Stimulated activated CD8-positive, alpha-beta memory T cell treated with anti-CD3 and anti-CD28 coated beads, Interleukin-4, amount 100 ng/mL, for 24 hours (primary cell): ENCODE results near the gene TFPI.
"Not testable (repeated sequence)": the region's sequence is repeated elsewhere in the genome, so short reads cannot be mapped to it uniquely, and the experiment has no call there.

ENCODE experiments used
- DNase-seq: peaks from one replicate; pipeline ENCODE4 v3.0.0-alpha.2; 2020; ENCODE audit warnings: low read depth

The TFPI gene

DNA sequence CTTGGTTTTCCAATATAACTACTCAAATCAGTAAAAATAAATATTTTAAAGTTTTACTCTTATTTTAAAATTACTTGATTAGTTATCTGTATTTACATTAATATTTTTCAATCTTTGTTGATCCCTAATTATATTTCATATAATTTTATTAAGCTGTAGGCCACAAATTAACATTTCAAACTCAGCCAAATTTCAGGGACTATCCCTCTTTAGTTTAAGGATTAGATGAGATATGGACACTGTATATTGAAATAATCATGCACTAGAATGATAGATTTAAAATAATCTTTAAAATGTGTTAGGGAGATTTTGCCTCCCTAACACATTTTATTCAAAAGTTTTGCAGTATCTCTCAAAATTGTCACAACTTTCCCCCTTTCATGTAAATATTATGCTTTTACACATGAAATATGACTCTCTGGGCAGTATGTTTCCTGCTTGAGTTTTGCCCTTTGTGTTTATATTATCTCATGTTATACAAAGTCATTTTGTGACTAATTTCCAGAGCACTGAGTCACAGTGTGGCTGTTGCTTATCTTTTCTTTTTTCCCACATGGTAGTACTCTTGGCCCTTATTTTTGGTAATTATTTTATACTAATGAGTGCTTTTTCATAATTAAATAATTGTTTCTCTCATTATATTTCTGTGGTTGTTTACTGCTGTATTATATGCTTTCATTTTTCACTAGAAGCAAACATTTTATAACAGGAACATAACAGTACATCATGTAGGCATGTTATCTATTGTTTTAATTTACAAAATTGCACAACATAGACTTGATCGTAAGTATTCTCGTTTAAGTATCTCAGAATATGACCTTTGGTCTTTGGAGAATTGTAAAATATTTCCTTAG lies 1.2 kb downstream of the TFPI start:
- no peak for DNase-seq

DNA sequence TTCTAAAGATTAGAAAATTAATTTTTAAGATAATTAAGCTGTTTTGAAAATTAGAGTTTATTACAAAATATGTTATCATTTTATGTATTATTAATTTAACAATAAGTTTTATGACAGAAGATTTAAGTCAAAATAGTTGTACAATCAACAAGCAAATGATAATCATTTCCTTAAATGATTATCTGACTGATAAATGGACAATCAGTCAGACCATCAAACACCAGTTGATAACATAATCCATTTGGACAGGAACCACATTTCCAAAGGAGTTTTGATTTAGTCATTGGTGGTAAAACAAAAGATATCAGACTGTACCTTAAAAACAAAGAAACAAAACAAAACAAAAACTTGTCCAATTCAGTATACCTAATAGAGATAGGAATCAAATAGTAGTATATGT lies 1.9 kb downstream of the TFPI start:
- no peak for DNase-seq

DNA sequence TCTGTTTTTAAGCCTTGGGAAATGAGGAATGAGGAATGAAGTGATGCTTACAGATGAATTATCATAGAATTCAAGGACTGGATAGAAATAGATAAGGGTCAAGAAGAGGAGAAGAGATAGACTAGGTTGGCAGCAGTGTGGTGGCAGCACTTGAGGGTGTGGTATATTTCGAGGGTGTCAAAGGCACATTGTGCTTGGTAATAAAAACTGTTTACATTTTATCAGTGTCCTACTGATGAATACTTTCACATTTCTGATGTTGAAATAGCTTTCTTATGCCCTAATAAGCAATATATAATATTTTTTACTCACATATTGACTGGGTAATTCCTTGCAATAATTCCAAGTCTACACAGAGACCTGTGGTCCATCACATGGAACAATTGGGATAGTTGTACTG lies 3.4 kb downstream of the TFPI start:
- DNase-seq, result no peak

DNA sequence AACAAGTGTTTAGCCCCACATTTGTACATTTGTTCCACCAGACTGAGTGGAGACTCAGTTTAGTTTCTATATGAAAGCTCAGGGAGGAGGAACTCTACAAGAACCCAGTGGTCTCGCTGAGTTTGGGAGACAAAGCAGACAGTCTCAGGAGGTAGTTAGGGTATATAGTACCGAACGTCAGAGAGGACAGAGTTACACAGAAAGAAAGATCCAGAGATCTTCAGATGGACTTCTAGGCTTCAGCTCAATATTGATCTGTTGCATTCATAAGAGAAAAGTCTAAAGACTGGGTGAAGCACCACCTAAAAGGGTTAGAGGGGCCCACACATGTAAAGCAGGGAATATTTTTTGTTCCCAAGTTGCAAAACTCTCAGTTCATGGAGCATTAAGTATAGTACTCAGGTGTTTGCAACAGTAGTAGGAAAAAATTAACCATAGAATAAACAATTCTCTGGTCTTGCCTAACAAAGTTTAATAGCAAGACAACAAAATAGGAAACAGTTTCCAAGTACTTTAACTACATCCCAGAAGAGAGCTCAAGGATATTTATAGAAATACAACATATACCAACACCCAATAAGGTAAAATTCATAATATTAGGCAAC lies 4.2 kb downstream of the TFPI start:
- DNase-seq, result no peak

DNA sequence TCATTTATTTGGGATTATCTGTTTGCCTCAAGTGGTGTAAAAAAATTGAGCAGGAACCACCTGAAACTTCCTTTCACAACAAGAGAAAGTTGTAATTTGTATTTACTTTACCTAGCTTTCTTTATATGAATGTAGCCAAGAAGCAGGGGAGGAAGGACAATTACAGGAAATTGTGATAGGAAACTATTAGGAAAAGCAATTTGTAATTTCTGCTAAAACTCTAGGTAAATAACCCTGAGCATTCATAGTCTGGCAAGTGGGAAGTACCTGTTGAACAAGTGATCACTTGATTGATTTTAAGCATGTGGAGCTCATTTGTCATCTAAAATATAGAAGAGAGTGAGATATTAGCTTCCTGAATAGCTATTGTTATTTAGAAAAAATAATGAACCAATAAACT lies 5.0 kb downstream of the TFPI start:
- no peak for DNase-seq

DNA sequence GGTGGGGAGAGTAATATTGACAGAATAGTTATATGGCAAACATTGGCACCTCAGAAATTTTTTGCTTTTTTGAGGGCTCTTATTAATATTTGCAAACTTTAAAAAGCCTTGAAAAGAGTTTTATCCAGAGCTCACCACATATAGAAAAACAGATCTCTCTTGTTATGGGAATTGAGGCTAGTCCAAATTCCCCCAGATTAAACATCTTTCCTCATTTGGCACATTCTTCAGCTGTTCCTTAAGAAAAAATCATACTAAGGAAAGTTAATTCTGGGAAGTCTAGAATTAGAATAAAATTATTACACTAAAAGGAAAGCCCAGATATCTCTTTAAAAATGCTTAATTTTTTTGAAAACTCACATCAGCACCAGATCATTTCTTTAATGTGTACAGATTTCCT lies 5.6 kb downstream of the TFPI start:
- DNase-seq, result no peak

DNA sequence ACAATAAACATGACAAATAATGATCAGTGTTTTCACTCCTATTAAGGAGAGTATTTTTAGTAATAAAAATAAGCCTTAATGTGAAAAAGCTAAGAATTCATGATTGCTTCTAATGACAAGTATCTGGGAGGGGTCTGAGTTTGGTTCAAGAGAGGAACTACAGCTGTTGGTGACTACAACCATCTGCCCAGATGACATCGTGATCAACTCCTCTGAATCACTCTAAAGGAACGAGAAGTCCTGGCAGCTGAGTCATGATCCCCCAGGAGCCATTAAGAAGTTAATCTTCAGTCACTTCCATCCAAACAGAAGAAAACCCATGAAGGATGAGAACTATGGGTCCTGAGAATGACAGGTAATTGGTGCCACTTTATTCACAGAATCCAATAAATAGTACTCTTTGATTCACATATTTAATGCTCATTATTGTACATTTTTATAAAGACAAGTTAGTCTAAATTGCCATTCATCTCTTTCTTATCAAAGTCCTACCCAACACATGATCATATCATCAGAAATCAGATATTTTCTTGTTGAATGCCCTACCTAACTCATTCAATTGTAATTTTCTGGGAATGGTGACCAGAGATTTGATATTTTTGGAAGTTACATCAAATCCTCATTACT lies 6.8 kb downstream of the TFPI start:
- DNase-seq, result no peak

DNA sequence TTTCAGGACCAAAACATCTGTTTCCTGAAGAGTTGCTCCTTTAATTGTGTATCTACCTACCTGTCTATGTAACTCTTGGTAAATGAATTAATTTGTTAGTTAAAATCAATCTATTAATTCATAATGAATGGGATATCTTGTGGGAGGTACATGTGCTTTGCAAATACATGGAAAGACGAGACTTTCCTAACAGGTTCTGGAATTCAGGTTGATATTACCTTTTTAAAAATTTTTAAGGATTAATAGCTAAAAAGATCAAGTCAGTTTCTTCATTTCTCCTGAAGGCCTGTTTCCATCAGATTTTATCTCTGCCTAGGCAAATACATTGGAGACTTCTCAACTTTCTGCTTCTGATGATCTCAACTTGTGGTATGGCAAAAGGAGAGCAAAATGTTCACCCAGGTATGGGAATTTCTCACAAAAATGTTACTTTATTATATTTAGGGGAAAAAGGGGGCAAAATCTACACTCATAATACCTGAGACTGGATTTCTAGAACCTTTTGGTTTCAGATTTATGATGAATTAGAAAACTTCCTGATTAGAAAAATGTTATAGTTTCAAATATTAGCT lies 7.4 kb downstream of the TFPI start:
- no peak for DNase-seq

DNA sequence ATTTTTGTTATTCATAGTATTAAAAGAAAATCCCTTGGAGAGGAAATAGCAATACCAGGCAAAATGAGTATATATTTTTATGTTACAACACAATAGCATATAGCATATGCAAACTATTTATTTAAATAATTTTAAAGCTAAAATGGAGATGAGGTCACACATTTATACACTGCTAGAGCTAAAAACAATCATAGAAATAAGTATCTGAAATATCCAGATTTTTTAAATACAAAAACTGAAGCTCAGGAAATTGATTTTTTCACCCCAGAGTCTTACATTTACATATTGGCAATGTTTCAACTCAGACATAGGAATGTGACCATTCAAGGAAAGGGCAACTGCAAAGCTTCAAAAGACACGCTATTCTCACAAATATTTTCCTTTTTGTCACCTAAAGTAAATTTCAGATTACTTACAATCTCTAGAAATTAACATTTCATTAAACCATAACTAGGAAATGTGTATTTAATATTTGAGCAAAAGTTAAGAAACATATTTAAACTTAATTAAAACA lies 8.9 kb downstream of the TFPI start:
- DNase-seq, result no peak

DNA sequence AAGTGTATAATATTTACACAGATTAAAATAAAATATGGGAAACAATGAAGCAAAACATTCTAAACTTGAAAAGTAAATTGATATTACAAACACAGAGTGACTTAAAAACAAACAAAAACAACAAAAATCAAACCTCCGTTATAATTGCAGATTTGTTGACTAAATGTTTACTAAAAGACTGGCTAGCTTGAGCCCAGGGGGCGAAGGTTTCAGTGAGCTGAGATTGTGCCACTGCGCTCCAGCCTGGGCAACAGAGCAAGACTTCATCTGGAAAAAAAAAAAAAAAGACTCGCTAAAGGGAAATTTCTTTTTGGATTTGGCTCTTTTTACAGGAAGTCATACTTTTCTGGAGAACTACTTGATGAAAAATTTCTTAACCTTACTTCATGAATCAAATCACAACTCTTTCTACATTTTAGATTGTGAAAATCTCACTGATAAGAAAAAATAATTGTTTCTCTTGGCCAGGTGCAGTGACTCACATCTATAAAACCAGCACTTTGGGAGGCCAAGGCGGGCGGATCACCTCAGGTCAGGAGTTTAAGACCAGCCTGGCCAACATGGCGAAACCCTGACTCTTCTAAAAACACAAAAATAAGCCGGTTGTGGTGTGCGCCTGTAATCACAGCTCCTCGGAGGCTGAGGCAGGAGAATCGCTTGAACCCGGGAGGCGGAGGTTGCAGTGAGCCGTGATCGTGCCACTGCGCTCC lies 9.7 kb downstream of the TFPI start:
- DNase-seq, result no peak

DNA sequence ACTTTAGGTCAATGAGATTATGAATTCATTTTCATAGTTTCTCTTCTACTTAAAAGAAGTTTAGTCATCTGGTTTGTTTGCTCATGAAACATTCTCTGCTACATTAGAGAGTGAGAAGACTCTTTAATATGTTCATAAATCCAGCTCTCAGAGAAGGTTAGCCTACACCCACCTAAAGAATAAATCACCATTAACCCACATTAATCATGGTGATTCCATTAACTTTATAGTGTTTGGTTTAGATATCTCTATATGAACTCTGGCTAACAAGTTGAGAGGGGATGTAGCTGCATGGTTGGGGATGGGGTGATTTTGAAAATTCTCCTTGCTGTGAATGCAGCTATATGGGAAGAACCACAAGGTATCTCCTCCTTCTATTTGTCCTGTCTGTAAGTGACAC lies 10.7 kb downstream of the TFPI start:
- DNase-seq, result no peak

DNA sequence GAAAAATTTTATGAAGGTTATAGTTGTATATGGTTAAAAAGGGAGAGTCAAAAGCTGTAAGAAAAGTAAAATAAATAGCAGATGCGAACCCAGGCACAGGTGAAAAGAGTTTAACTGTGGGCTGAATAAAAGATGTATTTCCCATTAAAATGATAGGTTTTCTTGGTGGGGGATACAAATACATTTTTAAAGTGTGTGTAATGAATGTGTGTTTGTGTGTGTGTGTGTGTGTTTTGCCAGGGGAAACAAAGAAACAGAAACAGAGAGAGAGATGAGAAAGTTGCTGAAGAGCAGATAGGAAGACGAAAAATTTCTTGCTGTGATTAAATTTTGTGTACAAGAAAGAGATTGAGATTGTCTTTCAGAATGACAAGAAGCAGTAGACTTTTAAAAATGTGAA lies 12.1 kb downstream of the TFPI start:
- no peak for DNase-seq

DNA sequence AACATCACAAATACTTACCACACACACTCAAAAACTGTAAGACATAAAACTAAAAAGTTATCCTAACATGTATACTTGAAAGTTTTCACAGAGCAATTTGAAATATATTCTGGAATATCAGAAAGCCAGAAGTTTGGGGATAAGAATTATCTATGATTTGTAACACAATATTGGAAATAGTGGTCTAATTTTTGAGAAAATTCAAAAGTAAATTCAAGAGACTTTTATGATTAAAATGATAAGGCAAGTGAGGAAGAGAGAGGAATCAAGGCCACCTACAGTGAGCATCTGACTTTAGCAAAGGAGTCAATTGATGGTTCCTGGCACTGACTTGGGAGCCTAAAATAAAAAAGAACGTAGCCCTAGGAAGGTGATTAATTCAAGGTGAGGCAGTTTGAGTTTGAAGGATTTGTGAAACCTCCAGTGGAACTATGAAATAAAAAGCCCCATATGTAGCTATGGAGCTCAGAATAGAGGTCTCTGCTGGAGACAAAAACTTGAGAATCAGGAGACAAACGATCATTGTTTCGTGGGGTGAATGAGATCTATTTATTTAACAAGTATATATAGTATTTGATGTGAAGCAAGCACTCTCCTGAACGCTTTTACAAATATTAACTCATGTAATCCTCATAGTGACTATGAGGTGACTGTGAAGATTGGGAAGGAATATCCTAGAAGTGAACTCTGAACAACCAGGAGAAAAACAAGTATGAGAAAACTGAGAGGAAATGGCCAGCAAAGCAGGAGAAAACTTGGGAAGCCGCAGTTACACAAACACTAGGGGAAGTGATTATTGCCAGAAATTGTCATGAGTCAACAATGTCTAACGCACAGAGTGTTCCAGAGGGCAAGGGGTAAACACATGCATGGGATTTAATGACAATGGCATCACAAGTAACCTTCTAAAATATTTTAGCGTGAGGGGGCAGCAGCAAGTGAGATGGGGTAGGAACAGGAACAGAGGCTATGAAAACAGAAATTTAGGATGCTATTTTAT lies 12.8 kb downstream of the TFPI start:
- no peak for DNase-seq

DNA sequence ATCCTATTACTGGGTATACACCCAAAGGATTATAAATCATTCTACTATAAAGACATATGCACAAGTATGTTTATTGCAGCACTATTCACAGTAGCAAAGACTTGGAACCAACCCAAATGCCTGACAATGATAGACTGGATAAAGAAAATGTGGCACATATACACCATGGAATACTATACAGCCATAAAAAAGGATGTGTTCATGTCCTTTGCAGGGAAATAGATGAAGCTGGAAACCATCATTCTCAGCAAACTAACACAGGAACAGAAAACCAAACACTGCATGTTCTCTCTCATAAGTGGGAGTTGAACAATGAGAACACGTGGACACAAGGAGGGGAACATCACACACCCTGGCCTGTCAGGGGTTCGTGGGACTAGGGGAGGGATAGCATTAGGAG lies 16.0 kb downstream of the TFPI start:
- not testable (repeated sequence) for DNase-seq

DNA sequence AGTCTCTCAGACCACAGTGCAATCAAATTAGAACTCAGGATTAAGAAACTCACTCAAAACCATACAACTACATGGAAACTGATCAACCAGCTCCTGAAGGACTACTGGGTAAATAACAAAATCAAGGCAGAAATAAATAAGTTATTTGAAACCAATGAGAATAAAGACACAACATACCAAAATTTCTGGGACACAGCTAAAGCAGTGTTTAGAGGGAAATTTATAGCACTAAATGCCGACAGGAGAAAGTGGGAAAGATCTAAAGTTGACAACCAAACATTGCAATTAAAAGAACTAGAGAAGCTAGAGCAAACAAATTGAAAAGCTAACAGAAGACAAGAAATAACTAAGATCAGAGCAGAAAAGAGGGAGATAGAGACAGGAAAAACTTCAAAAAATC lies 18.9 kb downstream of the TFPI start:
- DNase-seq, result not testable (repeated sequence)

DNA sequence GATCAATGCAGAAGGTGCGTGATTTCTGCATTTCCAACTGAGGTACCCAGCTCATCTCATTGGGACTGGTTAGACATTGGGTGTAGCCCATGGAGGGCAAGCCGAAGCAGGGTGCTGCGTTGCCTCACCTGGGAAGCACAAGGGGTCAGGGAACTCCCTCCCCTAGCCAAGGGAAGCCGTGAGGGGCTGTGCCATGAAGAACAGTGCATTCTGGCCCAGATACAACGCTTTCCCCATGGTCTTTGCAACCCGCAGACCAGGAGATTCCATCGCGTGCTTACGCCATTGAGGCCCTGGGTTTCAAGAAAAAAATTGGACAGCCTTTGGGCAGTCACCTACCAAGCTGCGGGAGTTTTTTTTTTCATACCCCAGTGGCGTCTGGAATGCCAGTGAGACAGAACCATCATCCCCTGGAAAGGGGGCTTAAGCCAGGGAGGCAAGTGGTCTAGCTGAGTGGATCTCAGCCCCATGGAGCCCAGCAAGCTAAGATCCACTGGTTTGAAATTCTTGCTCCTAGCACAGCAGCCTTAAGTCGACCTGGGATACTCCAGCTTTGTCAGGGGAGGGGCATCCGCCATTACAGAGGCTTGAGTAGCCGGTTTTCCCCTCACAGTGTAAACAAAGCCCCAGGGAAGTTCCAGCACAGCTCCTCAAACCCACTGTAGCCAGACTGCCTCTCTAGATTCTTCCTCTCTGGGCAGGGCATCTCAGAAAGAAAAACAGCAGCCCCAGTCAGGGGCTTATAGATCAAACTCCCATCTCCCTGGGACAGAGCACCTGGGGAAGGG lies 21.7 kb downstream of the TFPI start:
- DNase-seq, result no peak

DNA sequence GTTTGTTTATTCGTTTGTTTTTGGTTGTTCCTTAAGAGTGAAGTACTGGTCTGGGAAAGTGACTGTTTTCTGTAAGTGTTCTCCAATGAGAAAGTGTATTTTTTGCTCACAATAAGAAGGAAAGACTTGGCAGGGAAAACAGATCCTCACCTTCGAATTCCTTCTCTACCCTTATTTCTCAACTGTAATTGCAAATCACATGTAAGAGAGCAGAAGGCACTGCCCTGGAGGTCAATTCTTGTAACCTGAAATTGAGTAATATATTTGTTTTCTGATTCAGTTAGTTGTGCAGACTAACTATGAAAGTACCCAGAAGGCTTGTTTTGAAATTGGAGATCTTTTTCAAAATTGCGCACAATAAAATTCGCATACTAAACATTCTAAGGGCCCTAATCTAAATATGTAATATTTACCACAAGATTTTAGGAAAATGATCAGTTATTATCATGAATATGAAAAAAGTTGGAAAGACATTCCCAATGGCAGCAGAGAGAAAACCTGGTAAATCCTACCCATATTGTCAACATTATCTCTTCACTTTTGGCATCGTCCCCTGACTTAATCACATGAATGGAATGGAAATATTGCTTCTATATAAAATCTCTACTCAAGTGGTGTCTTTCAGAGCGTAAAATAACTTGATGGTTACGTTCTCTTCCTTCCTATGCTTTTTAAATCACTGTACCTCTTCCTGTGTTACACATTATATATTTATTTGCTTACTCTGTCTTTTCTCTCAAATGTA lies 24.1 kb downstream of the TFPI start:
- no peak for DNase-seq

DNA sequence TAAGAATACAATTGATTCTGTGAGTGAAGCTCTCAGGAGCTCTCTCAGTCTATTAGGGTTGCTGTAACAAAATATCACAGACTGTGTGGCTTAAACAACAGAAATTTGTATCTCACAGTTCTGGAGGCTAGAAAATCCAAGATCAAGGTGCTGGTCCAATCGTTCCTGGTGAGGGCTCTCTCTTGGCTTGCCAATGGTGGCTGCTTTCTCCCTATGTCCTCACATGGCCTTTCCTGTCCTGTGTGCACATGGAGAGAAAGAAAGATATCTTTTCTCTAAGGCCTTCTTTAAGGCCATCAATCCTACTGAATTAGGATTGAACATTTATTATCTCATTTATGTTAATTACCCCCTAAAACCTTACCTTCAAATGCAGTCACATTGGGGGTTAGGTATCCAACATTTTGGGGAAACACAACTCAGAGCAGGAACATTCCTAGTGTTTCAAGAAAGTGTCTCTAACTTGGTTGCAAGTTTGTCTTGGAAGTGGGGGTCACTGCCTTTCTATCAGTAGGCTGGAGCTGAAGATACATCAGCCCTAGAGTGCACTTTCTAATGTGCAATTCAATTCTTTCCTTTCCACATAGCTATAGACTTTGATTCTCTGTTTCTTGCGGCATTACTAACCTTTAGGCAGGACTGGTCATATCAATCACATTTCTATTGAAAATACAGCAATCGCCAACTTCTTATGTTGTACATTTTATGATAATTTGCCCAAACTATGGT lies 24.8 kb downstream of the TFPI start:
- DNase-seq, result no peak

DNA sequence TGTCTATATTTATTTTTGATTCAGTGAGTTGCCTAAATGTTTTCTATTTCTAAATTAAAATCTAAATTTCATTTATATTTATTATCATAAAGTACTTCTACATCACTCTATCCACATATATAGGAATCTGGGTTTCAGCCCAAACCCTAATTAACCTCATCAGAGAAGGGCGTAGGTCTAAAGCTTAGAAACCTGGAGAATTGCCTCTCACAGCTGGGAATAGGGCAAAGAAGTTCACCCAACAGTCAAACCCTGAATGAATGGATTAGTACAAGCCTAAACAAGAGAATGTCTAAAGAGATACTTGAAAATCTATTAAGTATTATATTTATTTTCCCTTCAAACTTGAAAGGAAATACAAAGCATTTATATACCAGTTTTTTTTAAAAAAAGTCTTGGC lies 26.2 kb downstream of the TFPI start:
- no peak for DNase-seq
